GM12878 (cell line): ENCODE results near the gene ARL6. TPM values are rescaled to one million over a fixed set of nuclear protein-coding genes. Genes with fewer than 3 reads are reported as not detected.

ENCODE experiments used
- CREB1 ChIP-seq: IDR thresholded peaks from 2 replicates; pipeline ENCODE4 v1.6.1; 2012; ENCODE audit warnings: low read depth, mild to moderate bottlenecking, inconsistent platforms
- CREM ChIP-seq: IDR thresholded peaks from 2 replicates; pipeline ENCODE4 v1.6.1; 2014; ENCODE audit warnings: antibody characterized with exemption, low read depth
- DPF2 ChIP-seq: fragments of 450-650 bp; IDR thresholded peaks from 2 replicates; pipeline ENCODE4 v1.6.1; 2017; ENCODE audit warnings: mild to moderate bottlenecking
- E2F8 ChIP-seq: fragments of 450-650 bp; IDR thresholded peaks from 2 replicates; pipeline ENCODE4 v1.6.1; 2018; ENCODE audit warnings: mild to moderate bottlenecking, low read depth, moderate library complexity; ENCODE audit not compliant: partially characterized antibody
- ELK1 ChIP-seq: IDR thresholded peaks from 2 replicates; pipeline ENCODE4 v1.6.1; 2012; ENCODE audit warnings: low read depth, low read length, improper control_type of control experiment
- EP300 ChIP-seq, 2 experiments: fragments of 150-350 bp in 1 of 2; IDR thresholded peaks; 2 replicates each; pipeline ENCODE4 v1.6.1; 2011 to 2012; ENCODE audit warnings: low read depth in 2 of 2, low read length in 2 of 2, borderline replicate concordance in 1 of 2, improper control_type of control experiment in 1 of 2, inconsistent platforms in 1 of 2; ENCODE audit not compliant: control insufficient read depth in 1 of 2
- GATAD2B ChIP-seq: fragments of 450-650 bp; conservative IDR thresholded peaks from 2 replicates; pipeline ENCODE4 v1.6.1; 2017; ENCODE audit warnings: low read depth, mild to moderate bottlenecking, moderate library complexity
- HCFC1 ChIP-seq: fragments of 150-350 bp; IDR thresholded peaks from 2 replicates; pipeline ENCODE4 v1.6.1; 2014; ENCODE audit warnings: low read length
- HDAC6 ChIP-seq: fragments of 200-600 bp; sonication (generic); IDR thresholded peaks from one replicate; pipeline ENCODE4 v1.8.0; 2017; ENCODE audit warnings: antibody characterized with exemption; ENCODE audit not compliant: unreplicated experiment
- IKZF1 ChIP-seq: fragments of 450-650 bp; conservative IDR thresholded peaks from 2 replicates; pipeline ENCODE4 v1.6.1; 2017; ENCODE audit warnings: antibody characterized with exemption, mild to moderate bottlenecking
- MEF2B ChIP-seq: fragments of 450-650 bp; IDR thresholded peaks from 2 replicates; pipeline ENCODE4 v1.6.1; 2018; ENCODE audit warnings: mild to moderate bottlenecking, moderate library complexity; ENCODE audit not compliant: partially characterized antibody, poor library complexity, severe bottlenecking
- MXI1 ChIP-seq: fragments of 150-350 bp; IDR thresholded peaks from 2 replicates; pipeline ENCODE4 v1.6.1; 2011; ENCODE audit warnings: low read depth, mild to moderate bottlenecking, inconsistent platforms, low read length, improper control_type of control experiment
- NFIC ChIP-seq: IDR thresholded peaks from 2 replicates; pipeline ENCODE4 v1.6.1; 2012; ENCODE audit warnings: low read depth, mild to moderate bottlenecking, inconsistent platforms, low read length, moderate library complexity
- PAX5 ChIP-seq: IDR thresholded peaks from 2 replicates; pipeline ENCODE4 v1.6.1; 2011; ENCODE audit warnings: low read depth, low read length, borderline replicate concordance
- POLR2AphosphoS5 ChIP-seq: IDR thresholded peaks from 2 replicates; pipeline ENCODE4 v1.6.1; 2011; ENCODE audit warnings: mild to moderate bottlenecking, low read length, inconsistent platforms
- RAD51 ChIP-seq: fragments of 450-650 bp; IDR thresholded peaks from 2 replicates; pipeline ENCODE4 v1.6.1; 2016; ENCODE audit warnings: moderate library complexity, mild to moderate bottlenecking, inconsistent platforms
- RUNX3 ChIP-seq: IDR thresholded peaks from 2 replicates; pipeline ENCODE4 v1.6.1; 2012; ENCODE audit warnings: low read length, inconsistent platforms
- SMAD5 ChIP-seq: IDR thresholded peaks from 2 replicates; pipeline ENCODE4 v1.6.1; 2016; ENCODE audit warnings: antibody characterized with exemption, low read depth
- SREBF1 ChIP-seq: IDR thresholded peaks from 2 replicates; pipeline ENCODE4 v1.6.1; 2012; ENCODE audit warnings: mild to moderate bottlenecking, low read length
- TCF12 ChIP-seq: IDR thresholded peaks from 2 replicates; pipeline ENCODE4 v1.6.1; 2011; ENCODE audit warnings: low read depth, mild to moderate bottlenecking, low read length
- ZNF207 ChIP-seq: fragments of 450-650 bp; IDR thresholded peaks from 2 replicates; pipeline ENCODE4 v1.6.1; 2014; ENCODE audit warnings: antibody characterized with exemption, mild to moderate bottlenecking, borderline replicate concordance
- polyA plus RNA-seq, 11 experiments: library from polyadenylated mRNA; depleted of rRNA in 4 of 11; unstranded in 6 of 11; stranded (reverse) in 5 of 11; fragments of >200 nt; fragmentation: Nextera tagmentation in 4 of 11; fragmentation: Illumina TruSeq in 1 of 11; extraction: Ambion mirVana in 4 of 11; extraction: Trizol in 1 of 11; gene quantifications; 1 replicate in 1 of 11; 2 replicates in 10 of 11; pipeline versions ENCODE4 v1.2.1 to v1.2.3, GENCODE V29; 2011 to 2016; ENCODE audit warnings: inconsistent platforms in 2 of 11, missing spikeins in 2 of 11, low read depth in 1 of 11
- total RNA-seq, 4 experiments: library from RNA; depleted of rRNA in 3 of 4; stranded (reverse); fragments of >200 nt in 3 of 4; fragmentation: Illumina TruSeq in 1 of 4; extraction: Trizol in 1 of 4; gene quantifications; 2 replicates each; pipeline versions ENCODE4 v1.2.1 to v1.2.3, GENCODE V29; 2013 to 2021
- TF ChIP-seq, protein P1 (sequence below): IDR thresholded peaks from 2 replicates; pipeline ENCODE4 v1.6.1; 2011; ENCODE audit warnings: mild to moderate bottlenecking, low read depth, low read length, moderate library complexity; ENCODE audit not compliant: insufficient replicate concordance
- TF ChIP-seq, protein P2 (sequence below): fragments of 450-650 bp; IDR thresholded peaks from 2 replicates; pipeline ENCODE4 v1.6.1; 2017; ENCODE audit warnings: mild to moderate bottlenecking, low read depth, inconsistent platforms; ENCODE audit not compliant: poor library complexity, severe bottlenecking

Gene ARL6
- total and polyA plus RNA-seq, 10 of the 15 experiments (the other 5 are each of a cell fraction or from before 2014, with no cell fraction given) = 2.0 to 7.3 (median 4.3) TPM

- no peak for TF ChIP-seq E2F8
- peak; percentile 24; the same call in 1 of the 2 replicates for TF ChIP-seq DPF2
- TF ChIP-seq MXI1 = no peak; the same call in 1 of the 2 replicates
- peak; percentile 18; the same call in 1 of the 2 replicates for TF ChIP-seq CREB1
- no peak for TF ChIP-seq RAD51
- no peak for TF ChIP-seq CREM
- TF ChIP-seq, protein P1, sequence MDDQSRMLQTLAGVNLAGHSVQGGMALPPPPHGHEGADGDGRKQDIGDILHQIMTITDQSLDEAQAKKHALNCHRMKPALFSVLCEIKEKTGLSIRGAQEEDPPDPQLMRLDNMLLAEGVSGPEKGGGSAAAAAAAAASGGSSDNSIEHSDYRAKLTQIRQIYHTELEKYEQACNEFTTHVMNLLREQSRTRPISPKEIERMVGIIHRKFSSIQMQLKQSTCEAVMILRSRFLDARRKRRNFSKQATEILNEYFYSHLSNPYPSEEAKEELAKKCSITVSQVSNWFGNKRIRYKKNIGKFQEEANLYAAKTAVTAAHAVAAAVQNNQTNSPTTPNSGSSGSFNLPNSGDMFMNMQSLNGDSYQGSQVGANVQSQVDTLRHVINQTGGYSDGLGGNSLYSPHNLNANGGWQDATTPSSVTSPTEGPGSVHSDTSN = no peak
- TF ChIP-seq IKZF1 = peak; percentile 74
- TF ChIP-seq NFIC = no peak
- 0 out of 2 replicates have a peak, but pooled peaks have one; percentile 59 for TF ChIP-seq GATAD2B
- TF ChIP-seq PAX5 = no peak
- no peak for TF ChIP-seq SREBF1
- peak; percentile 81 for TF ChIP-seq POLR2AphosphoS5
- no peak for TF ChIP-seq HCFC1
- peak; percentile 16 for TF ChIP-seq MEF2B
- no peak for TF ChIP-seq TCF12
- TF ChIP-seq EP300 (IDR thresholded peaks at IDR 0.05; ENCODE audit: borderline replicate concordance in 1 of 2, control insufficient read depth in 1 of 2, low read depth in 2 of 2, low read length in 2 of 2) = no peak
- TF ChIP-seq, protein P2, sequence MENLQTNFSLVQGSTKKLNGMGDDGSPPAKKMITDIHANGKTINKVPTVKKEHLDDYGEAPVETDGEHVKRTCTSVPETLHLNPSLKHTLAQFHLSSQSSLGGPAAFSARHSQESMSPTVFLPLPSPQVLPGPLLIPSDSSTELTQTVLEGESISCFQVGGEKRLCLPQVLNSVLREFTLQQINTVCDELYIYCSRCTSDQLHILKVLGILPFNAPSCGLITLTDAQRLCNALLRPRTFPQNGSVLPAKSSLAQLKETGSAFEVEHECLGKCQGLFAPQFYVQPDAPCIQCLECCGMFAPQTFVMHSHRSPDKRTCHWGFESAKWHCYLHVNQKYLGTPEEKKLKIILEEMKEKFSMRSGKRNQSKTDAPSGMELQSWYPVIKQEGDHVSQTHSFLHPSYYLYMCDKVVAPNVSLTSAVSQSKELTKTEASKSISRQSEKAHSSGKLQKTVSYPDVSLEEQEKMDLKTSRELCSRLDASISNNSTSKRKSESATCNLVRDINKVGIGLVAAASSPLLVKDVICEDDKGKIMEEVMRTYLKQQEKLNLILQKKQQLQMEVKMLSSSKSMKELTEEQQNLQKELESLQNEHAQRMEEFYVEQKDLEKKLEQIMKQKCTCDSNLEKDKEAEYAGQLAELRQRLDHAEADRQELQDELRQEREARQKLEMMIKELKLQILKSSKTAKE = no peak
- no peak for TF ChIP-seq SMAD5
- TF ChIP-seq RUNX3 = no peak
- no peak for TF ChIP-seq HDAC6
- TF ChIP-seq ELK1 = no peak
- TF ChIP-seq ZNF207 = no peak; the same call in 1 of the 2 replicates
Measured at GRCh38 chr3:97821774-97822358, 57.3 kb downstream of the ARL6 start, which contains the start of gene CRYBG3 (continued).
